Common myeloid progenitor, CD34-positive (primary cell): Measurements from ENCODE around the gene POLR2H.

Source experiments
- CTCF ChIA-PET: fragments of 350-600 bp; sonication (Branson Sonifier 250); formaldehyde crosslinking; loops from one replicate; lab custom pipeline; 2021; ENCODE audit warnings: antibody characterized with exemption; lab: Charles Lee
- POLR2A ChIA-PET: fragments of 350-600 bp; sonication (Branson Sonifier 250); formaldehyde crosslinking; loops from one replicate; lab custom pipeline; 2021; ENCODE audit warnings: antibody characterized with exemption; lab: Charles Lee
- DNase-seq, 3 donors: peaks; one replicate each; pipeline versions ENCODE4 v3.0.0 to v3.0.0-alpha.2; 2013
- H3K27ac ChIP-seq, 2 experiments: 1 replicate in 1 of 2; 2 replicates in 1 of 2; pipeline ENCODE4 v1.7.0; 2013; ENCODE audit warnings: inconsistent platforms in 2 of 2, low read length in 2 of 2, mild to moderate bottlenecking in 2 of 2, low read depth in 1 of 2, moderate library complexity in 1 of 2; ENCODE audit not compliant: severe bottlenecking in 2 of 2, insufficient read depth in 1 of 2, poor library complexity in 1 of 2
- H3K27me3 ChIP-seq, 5 experiments: replicated peaks in 2 of 5; 1 replicate in 3 of 5; 2 replicates in 2 of 5; pipeline versions ENCODE4 v1.6.1 to v1.7.0; 2013; ENCODE audit warnings: low read length in 4 of 5, mild to moderate bottlenecking in 2 of 5, moderate library complexity in 2 of 5, inconsistent platforms in 1 of 5; ENCODE audit not compliant: insufficient read depth in 5 of 5, control insufficient read depth in 4 of 5
- H3K36me3 ChIP-seq, 4 experiments: 1 replicate in 2 of 4; 2 replicates in 2 of 4; pipeline versions ENCODE4 v1.6.1 to v1.7.0; 2013; ENCODE audit warnings: low read length in 3 of 4, control low read depth in 1 of 4, mild to moderate bottlenecking in 1 of 4; ENCODE audit not compliant: control insufficient read depth in 4 of 4, insufficient read depth in 4 of 4
- H3K4me1 ChIP-seq, 4 experiments: 1 replicate in 3 of 4; 2 replicates in 1 of 4; pipeline versions ENCODE4 v1.6.1 to v1.7.1; 2013; ENCODE audit warnings: low read length in 3 of 4, mild to moderate bottlenecking in 3 of 4, control low read depth in 1 of 4, inconsistent platforms in 1 of 4, moderate library complexity in 1 of 4; ENCODE audit not compliant: control insufficient read depth in 4 of 4, insufficient read depth in 4 of 4; ENCODE audit errors: control extremely low read depth in 1 of 4
- H3K4me3 ChIP-seq, 7 experiments: 1 replicate in 4 of 7; 2 replicates in 3 of 7; pipeline versions ENCODE4 v1.5.1 to v1.7.0; 2013; ENCODE audit warnings: mild to moderate bottlenecking in 7 of 7, low read length in 6 of 7, moderate library complexity in 6 of 7, inconsistent platforms in 2 of 7, low read depth in 2 of 7, control low read depth in 1 of 7; ENCODE audit not compliant: insufficient read depth in 4 of 7, control insufficient read depth in 1 of 7; ENCODE audit errors: extremely low read depth in 1 of 7
- H3K9me3 ChIP-seq, 5 experiments: 1 replicate in 4 of 5; 2 replicates in 1 of 5; pipeline versions ENCODE4 v1.6.1 to v1.7.1; 2013; ENCODE audit warnings: low read length in 4 of 5, mild to moderate bottlenecking in 2 of 5, inconsistent platforms in 1 of 5, low read depth in 1 of 5, moderate library complexity in 1 of 5; ENCODE audit not compliant: control insufficient read depth in 4 of 5, insufficient read depth in 2 of 5; ENCODE audit errors: control extremely low read depth in 1 of 5
- WGBS: methylation state at CpG from one replicate; pipeline ENCODE4 v1.1.5; 2013; ENCODE audit not compliant: insufficient coverage; 5-methylcytosine and 5-hydroxymethylcytosine counted together

The POLR2H gene

DNA sequence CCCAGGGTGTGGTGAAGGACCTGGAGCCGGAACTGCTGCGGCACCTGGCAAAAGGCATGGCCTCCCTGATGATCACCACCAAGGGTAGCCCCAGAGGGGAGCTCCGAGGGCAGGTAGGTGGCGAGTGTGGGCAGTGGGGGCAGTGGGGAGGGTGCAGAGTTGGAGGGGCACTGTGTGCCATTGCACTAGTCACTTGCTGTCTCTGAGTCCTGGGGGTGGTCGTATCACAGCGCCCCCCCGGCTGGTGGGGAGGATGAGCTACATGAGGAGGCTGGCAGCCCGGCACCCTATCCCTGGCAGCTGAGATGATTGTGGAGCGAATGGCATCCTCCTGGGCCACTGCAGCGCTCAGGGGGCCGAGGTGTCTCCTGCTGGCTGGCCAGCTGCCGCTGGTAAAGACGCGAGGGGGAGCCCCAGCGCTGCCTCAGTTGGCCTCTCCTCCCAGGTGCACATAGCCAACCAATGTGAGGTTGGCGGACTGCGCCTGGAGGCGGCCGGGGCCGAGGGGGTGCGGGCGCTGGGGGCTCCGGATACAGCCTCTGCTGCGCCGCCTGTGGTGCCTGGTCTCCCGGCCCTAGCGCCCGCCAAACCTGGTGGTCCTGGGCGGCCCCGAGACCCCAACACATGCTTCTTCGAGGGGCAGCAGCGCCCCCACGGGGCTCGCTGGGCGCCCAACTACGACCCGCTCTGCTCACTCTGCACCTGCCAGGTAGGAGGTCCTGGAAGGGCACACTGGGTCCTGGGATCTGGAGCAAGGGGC, 24.7 kb downstream of the POLR2H start:
- CTCF ChIA-PET, result interaction anchor here (1.5 to 6.7 kb wide), 3 partner anchors 12 to 155 kb away, joined by 3 to 53 read pairs (median 9); no protein-coding TSS in a partner anchor
- 66% methylated on average over 30 of the region's 37 CpGs for WGBS
- Histone ChIP-seq H3K36me3 (no peaks in the 10 kb centered on the region), H3K4me3 (no peak overlapping the region), H3K9me3 (no peaks in the 10 kb centered on the region), H3K4me1 (peaks cover 0 to 7% (median 5%) of the 10 kb centered on the region in 4 experiments), H3K27ac (no peak overlapping the region), H3K27me3 (peaks cover 0 to 30% (median 19%) of the 10 kb centered on the region in 5 experiments)
- POLR2A ChIA-PET, result no interaction called here
- no peak for DNase-seq

- CTCF ChIA-PET, result interaction anchor here (6.7 kb wide), 1 partner anchor 13 kb away, joined by 53 read pairs; no protein-coding TSS in a partner anchor
- WGBS, result 100% methylated on average over 12 of the region's 12 CpGs
- peaks cover 0 to 20% (median 11%) of the 10 kb centered on the region in 5 experiments for H3K27me3 ChIP-seq
These were observed 25.7 kb downstream of the POLR2H start for GRCh38 chr3:184387174-184387714.

DNA sequence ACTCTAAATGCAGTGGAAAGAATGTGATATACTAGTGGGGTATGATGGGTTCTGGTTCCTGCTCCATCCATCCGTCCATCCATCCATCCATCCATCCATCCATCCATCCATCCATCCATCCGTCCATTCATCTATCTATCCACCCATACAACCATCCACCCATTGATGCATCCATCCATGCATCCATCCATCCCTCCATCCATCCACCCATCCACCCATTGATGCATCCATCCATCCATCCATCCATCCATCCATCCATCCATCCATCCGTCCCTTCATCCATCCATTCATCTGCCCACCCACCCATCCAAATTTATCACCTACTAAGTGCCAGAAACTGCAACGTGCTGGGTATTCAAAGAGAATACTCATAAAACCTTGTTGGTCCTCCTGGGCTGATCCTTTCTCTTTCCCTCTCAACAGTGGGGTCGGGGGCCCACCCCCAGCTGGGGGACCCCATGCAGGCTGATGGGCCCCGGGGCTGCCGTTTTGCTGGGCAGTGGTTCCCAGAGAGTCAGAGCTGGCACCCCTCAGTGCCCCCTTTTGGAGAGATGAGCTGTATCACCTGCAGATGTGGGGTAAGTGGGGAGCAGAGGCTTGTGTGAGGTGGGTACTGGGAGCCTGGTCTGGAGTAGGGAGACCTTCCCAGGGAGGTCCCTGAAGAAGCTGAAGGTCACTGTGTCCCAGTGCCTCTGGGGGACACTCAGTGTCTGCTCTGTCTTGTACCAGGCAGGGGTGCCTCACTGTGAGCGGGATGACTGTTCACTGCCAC, 26.8 kb downstream of the POLR2H start:
- CTCF ChIA-PET, result interaction anchor here (0.7 to 6.7 kb wide), 3 partner anchors 14 to 148 kb away, joined by 3 to 53 read pairs (median 3); no protein-coding TSS in a partner anchor
- no peak for DNase-seq
- H3K36me3 ChIP-seq, result no peaks in the 10 kb centered on the region
- no peak overlapping the region for H3K27ac ChIP-seq
- H3K9me3 ChIP-seq, result no peaks in the 10 kb centered on the region
- POLR2A ChIA-PET, result no interaction called here
- H3K4me1 ChIP-seq, result no peaks in the 10 kb centered on the region
- peaks cover 0 to 13% (median 11%) of the 10 kb centered on the region in 5 experiments for H3K27me3 ChIP-seq
- H3K4me3 ChIP-seq, result no peak overlapping the region
- WGBS, result 91% methylated on average over 4 of the region's 8 CpGs

More at GRCh38 chr3:184387174-184387714, 25.7 kb downstream of the POLR2H start:
- no peak for DNase-seq
- H3K4me3 ChIP-seq, result no peak overlapping the region
- no peak overlapping the region for H3K27ac ChIP-seq
- no peaks in the 10 kb centered on the region for H3K4me1 ChIP-seq
- H3K36me3 ChIP-seq, result no peaks in the 10 kb centered on the region
- no peaks in the 10 kb centered on the region for H3K9me3 ChIP-seq
- POLR2A ChIA-PET, result no interaction called here

- peaks cover 0 to 13% (median 11%) of the 10 kb centered on the region in 5 experiments for H3K27me3 ChIP-seq
- H3K4me3 ChIP-seq, result no peak overlapping the region
- H3K27ac ChIP-seq, result no peak overlapping the region
- ChIA-PET POLR2A (no interaction called here), CTCF (interaction anchor here (0.7 to 6.7 kb wide), 6 partner anchors 10 to 148 kb away, joined by 3 to 53 read pairs (median 3); partner anchors contain the start of gene THPO)
- no peak for DNase-seq
- 93% methylated on average over 7 of the region's 8 CpGs for WGBS
- H3K4me1 ChIP-seq, result no peaks in the 10 kb centered on the region
- H3K36me3 ChIP-seq, result no peaks in the 10 kb centered on the region
- H3K9me3 ChIP-seq, result no peaks in the 10 kb centered on the region
These were observed 27.4 kb downstream of the POLR2H start for GRCh38 chr3:184388936-184389230.

- H3K27me3 ChIP-seq, result peaks cover 0 to 13% (median 11%) of the 10 kb centered on the region in 5 experiments
- no peaks in the 10 kb centered on the region for H3K36me3 ChIP-seq
- ChIA-PET POLR2A (no interaction called here), CTCF (interaction anchor here (0.8 to 6.7 kb wide), 5 partner anchors 11 to 139 kb away, joined by 3 to 53 read pairs (median 4); partner anchors contain the start of gene THPO)
- DNase-seq, result no peak
- no peak overlapping the region for H3K27ac ChIP-seq
- H3K4me1 ChIP-seq, result no peaks in the 10 kb centered on the region
- no peak overlapping the region for H3K4me3 ChIP-seq
- H3K9me3 ChIP-seq, result no peaks in the 10 kb centered on the region
- no CpG with 5 or more reads among the region's 5 CpGs for WGBS
These were observed 27.9 kb downstream of the POLR2H start for GRCh38 chr3:184389384-184389783.

- ChIA-PET POLR2A (no interaction called here), CTCF (interaction anchor here (0.9 to 6.7 kb wide), 7 partner anchors 12 to 138 kb away, joined by 3 to 53 read pairs (median 4); partner anchors contain the start of gene THPO)
- Histone ChIP-seq H3K4me3 (no peak overlapping the region), H3K27ac (no peak overlapping the region), H3K4me1 (no peaks in the 10 kb centered on the region), H3K27me3 (peaks cover 0 to 13% (median 11%) of the 10 kb centered on the region in 5 experiments), H3K36me3 (no peaks in the 10 kb centered on the region), H3K9me3 (no peaks in the 10 kb centered on the region)
- 93% methylated on average over 3 of the region's 5 CpGs for WGBS
- DNase-seq, result no peak
These were observed 28.5 kb downstream of the POLR2H start for GRCh38 chr3:184389935-184390528.
